Stimulated activated CD8-positive, alpha-beta memory T cell treated with anti-CD3 and anti-CD28 coated beads, Interleukin-12 subunit alpha, Interleukin-12 subunit beta, amount 100 ng/mL, for 1 hour (primary cell): ENCODE measurements around the gene HSFX4.
A peak's percentile ranks its signal among the peaks of the same experiment; 100 is the strongest.
"Not testable (repeated sequence)": the region's sequence is repeated elsewhere in the genome, so short reads cannot be mapped to it uniquely, and the experiment has no call there.

ENCODE experiments used
- DNase-seq: peaks from one replicate; pipeline ENCODE4 v3.0.0-alpha.2; 2020; ENCODE audit warnings: low read depth

The HSFX4 gene

DNA sequence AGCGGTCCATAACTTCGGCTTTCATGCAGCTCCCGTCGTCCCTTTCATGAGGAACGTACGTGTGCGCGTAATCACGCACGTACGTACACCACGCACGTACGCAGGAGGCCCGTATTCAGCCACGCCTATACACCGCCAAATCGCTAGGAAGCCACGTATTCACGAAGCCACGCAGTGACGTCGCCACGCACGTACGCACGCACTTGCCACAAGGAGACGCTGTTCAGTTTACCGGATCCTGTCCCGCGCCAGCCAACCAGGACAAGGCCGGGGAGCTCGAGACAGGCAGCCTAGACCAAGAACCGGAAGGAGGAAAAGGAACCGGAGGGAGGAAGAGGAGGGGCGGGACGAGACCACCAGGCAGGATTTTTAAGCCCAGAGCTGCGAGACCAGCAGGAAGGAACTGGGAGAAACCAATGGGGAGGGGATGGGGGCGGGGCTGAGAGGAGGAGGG, 9.1 kb downstream of the HSFX4 start, which contains the start of gene EOLA2:
TSS of gene EOLA2 (minus strand) at position 65 of the 454 bp plus-strand sequence. CDS start 4,617 bp downstream, outside the sequence.
- peak; percentile 79 for DNase-seq

DNA sequence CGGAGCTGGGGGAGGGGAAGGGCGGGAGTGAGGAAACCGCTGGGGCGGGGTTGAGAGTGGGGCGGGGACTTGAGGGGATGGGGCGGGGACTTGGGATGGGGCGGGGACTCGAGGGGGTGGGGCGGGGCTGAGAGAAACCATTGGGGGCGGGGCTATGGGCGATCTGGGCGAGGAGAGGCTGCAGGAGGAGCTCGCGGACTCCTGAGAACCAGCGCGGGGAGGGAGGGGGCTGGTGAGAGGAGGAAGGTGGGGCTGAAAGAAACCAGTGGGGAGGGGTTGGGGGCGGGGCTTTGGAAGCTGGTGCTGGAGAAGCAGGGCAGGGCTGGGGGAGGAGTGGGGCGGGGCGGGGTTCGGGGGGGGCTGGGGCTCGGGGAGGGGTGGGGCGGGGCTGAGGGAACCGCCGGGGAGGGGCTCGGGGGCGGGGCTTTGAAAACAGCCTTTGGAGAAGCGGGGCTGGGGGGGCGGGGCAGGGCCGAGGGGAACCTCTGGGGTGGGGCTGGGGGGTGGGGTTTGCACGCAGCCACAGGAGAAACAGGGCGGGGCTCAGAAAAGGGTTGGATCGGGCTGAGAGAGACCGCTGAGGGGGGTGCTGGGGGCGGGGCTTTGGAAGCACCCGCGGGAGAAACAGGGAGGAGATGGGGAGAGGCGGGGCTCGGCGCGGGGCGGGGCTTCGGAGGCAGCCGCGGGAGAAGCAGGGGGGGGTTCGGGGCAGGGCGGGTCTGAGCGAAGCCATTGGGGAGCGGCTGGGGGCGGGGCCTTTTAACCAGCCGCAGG, 9.7 kb downstream of the HSFX4 start:
- peak; percentile 75 for DNase-seq

DNA sequence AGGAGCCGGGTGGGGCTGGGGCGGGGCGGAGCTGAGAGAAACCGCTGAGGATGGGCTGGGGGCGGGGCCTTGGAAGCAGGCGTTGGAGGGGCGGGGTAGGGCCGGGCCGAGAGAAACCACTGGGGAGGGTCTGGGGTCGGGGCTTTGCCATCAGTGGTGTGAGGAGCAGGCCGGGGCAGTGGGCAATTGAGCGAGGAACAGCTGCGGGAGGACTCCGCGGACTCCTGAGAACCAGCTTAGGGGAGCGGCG, 10.2 kb downstream of the HSFX4 start:
- no peak for DNase-seq

DNA sequence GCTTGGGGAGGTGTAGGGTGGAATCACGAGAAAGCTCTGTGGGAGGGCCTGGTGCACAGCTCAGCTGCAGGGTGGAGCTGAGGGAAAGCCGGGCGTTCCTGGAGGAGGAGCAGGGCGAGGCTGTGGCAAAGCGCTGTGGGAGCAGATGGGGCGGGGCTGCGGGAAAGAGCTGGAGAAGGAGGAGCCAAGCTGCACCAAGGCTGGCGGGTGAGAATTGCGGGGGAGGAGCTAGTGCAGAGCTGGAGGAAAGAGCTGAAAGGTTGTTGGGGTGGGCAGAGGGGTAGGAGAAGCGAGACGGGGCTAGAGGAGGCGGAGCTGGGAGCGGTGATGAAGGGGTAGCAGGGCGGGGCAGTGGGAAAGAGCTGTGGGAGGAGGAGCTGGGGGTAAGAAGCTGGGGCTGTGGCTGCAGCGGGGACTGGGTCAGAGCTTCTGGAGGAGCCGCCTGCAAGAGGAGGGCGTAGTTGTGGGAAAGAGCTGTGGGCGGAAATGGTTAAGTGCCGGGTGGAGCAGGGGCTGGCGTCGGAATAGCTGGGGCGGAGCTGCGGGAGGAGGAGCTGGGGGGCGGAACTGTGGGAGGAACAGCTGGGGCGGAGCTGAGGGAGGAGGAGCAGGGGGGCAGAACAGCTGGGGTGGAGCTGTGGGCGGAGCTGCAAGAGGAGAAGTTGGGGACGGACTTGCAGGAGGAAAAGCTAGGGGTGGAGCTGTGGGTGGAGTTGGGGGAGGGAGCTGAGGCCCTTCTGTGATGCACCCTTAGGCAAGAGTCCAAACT, 10.7 kb downstream of the HSFX4 start:
- DNase-seq: peak; percentile 75

DNA sequence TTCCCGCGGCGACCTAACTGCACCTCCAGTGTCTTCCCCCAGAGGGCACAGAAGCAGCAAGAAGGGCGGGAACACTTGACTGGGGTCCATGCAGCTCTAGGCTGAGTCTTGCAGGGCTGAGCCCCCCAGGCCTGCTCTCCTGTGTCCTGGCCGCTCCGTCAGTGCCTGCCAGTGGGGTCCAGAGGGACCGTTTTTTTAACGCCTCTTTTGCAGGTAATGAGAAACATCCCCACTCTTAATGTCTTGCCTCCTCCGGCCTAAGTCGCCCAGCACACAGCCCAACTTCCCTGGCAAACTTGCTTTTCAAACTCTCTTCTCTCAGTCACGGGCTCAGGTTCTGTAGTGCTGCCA, 11.3 kb downstream of the HSFX4 start:
- DNase-seq: not testable (repeated sequence)

DNA sequence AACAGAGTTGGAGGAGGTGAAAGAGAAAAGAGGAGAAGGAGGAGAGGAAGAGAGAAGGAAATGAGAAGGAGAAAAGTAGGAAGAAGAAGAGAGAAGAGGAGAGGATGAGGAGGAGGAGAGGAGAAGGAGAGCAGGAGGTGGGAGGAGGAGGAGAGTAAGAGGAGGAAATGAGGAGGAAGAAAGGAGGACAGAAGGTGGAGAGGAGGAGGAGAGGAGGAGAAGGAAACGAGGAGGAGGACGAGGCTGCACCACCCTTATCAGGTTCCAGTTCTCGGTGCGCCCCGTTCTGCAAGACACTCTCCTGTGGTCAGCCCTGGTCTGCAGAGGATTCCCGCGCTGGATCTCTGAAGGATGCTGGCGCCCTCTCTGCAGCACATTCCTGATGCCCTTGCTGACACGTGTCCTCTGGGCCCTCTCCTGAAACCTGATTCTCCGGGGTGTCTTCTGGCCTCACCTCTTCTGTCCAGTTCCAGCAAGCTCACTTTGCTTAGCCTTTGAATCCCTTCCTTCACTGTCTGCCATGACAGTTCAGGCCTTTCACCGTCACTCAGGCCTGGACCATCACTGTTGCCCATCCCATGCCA, 15.8 kb downstream of the HSFX4 start:
- DNase-seq: not testable (repeated sequence)

DNA sequence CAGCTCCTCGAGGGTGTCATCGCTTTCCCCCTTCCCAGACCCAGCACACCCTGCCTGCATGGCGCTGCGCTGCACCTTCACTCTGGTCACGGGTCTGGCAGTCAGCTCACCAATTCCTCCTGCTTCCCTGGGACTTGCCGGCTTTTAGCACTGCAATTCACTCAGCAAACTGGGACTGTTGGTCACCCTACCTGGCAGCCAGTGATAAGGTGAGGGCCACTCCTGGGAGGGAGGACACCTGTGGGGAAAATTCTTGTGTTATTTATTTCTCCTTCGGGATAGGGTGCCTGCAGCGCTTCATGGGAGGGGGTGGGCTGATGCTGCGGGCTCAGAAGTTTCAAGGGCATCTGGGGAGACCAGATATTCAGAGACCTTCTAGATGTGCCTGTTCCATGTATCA, 16.4 kb downstream of the HSFX4 start:
- DNase-seq: not testable (repeated sequence)

DNA sequence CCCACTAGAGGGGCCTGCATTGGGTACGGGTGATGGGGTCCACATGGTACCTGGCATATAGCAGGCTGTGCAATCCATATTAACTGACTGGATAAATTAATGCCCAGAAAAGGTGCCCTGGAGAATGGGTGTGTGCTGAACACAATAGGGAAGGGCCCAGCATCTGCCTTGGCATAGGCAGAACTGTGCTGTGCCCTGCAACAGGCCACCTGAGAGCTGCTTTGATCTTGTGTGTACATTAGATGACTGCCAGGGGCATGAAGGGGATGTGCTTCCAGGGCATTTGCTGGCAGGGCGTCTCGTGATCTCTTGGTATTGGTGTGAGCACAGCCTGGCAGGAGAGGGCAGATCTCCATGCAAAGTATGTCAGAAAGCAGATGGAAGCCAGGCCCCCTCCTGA, 17.6 kb downstream of the HSFX4 start:
- not testable (repeated sequence) for DNase-seq

DNA sequence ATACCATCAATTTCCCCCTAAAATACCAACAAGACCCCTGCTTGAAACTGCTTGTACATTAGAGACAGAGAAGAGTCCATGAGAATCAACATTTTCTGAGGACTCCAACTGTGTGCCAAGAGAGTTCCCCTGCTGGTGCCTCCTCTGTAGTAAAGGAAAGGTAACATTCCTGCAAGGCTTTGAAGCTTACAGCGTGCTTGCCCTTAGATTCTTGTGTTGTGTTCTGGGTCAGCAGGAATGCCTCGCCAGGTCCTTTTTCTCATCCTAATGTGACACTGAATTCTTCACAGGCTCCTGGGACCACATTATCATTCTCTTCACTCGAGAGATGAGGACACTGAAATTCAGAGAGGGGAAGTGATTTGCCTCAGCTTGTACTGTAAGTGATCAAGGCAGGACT, 18.6 kb downstream of the HSFX4 start:
- DNase-seq: no peak

DNA sequence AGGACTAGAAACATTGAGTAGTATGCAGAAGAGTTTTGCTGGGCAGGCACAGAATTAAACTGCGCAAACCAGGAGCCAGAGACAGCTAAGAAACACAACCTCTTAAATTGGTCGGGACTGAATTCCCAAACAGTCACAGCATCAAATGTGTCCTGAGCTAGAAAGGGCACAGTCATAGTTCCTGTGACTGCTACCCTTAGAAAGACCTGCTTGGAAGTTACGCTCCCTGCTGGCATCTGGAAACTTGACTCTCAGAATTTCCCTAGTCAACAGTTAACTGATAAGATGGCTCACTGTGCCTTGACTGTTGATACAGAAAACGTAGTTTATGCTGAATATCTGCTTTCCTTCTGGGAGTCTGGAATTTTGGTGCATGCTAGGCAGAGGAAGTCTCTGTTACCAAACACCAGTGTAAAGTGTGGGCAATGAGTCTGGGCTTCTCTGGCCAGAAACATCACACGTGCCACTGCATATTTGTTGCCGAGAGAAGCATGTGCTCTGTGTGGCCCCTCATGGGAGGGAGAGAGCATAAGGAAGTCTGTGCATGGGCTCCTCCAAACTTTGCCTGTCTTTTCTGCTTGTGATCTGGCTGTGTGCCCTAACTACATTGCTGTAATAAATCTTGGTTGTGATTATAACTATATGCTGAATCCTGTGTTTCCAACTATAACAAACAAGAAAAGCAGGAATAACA, 20.5 kb downstream of the HSFX4 start:
- no peak for DNase-seq

DNA sequence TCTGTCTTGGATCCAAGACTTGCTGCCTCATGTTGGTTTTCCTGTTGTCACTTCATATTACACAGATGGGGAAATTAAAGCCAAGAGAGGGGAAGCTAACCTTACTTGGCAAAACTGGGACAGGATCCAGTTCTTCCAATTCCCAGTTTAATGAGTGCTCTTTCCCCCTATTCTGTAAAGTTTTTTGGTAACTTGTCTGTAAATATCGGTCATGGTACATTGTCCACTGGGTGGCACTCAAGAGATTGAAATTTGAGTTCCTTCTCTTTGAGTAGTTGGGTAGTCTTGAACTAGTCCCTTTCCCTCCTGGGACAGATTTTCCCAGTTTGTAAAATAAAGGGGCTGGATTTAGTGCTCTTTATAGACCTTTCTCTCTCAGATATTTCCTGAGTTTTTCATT, 21.3 kb downstream of the HSFX4 start:
- DNase-seq: no peak

DNA sequence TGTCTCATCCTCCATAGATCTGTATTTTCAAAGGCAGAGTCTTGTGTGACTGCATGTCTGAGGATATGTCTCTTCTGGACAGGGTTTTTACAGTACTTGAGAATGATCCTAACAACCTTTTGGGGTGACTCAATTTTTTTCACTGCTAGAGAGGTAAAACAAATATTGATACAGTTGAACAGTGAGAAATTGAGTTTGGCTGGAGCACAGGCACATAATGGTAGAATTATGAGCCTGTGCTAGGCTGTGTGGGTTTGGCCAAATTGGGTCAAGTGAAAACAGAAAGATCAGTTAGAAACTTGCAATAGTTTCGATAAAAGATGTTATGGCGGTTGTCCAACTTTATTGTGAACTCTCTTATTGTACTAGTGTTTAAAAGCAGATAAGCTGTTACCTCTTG, 32.2 kb downstream of the HSFX4 start:
- no peak for DNase-seq

DNA sequence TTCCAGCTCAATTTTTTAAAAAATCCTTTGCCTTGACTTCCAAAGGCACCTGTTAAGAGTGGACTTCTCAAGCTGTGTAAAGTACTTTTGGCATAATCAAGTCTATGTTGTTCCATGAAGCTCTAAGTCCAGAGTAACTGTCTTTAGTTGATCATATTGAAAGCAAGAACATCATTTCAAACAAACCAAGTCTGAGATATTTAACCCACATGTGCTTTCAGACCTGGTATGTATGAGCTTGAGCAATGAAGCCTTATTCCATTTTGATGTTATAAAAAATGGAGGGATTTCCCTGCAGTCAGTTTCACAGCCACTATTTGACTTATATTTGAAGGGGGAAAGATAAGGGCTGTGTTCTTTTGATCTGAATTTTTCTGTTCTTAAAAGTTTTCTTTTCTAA, 32.6 kb downstream of the HSFX4 start:
- no peak for DNase-seq

DNA sequence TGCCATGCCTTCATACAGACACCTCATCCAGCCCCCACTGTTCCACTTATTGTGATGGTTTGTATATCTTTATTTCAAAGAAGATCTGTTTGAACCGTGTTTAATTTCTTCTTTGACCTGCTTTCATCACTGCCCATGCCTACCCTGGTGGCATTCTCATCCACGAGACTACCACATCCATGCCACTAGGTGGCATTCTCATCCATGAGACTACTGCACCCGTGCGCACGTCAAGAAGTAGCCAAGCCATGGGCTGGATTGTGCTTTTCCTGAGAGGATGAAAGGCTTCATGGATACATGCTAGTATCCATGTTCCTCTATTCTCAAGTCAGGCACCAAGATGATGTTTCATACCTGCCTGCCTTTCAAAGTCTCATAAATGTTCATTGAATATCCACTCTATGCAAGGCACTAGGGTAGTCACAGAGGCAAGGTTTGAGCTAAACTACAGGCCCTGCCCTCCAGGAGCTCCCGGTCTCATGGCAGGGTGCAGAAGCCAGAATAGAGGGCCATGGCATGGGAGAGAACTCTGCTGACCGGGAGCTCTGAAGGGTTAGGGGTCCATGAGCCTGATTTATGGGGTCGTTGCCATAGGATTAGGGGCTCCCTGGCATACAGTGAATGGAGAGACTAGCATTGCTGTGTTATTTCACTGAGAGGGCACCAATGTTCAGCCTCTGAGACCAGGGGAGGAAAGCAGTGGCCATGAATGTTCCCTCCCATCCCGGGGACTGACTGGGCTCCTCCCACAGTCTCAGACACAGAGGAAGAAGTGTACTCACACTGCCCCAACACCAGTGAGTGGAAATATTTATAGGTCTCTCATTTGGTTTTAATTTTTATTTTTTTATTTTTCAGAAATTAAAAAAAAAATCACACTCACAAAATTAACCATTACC, 33.7 kb downstream of the HSFX4 start:
- no peak for DNase-seq

DNA sequence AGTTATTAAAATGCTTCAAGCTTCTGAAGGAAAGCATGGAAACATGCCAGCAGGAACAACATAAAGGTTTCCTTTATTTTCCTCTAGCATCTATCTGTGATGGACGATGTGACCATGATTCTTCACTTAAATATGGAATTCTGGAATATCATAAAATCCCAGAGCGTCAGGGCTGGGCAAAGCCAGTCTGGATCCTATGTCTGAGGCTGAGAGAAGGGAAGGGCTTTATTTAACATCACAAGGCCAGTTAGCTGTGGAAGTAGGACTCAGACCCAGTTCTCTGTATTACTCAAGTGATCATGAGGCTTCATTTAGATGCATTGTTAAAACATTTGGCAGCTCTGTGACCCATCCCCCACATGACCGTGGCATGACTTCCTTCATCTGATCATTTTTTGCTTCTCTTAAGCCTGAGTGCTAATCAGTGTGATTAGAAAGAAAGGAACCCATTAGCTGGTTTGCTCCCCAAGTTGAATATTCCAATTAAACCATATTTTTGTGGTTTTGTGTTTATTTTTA, 49.8 kb downstream of the HSFX4 start:
- no peak for DNase-seq
